ENCODE data around the gene ACOT6. TPM values are rescaled to one million over a fixed set of nuclear protein-coding genes. Genes with fewer than 3 reads are reported as not detected.

The ACOT6 gene
- polyA plus RNA-seq, 1 experiment = not detected

- no peaks in the 10 kb centered on the region for H3K27me3 ChIP-seq (ENCODE audit: control insufficient read depth, insufficient read depth, low read length)
- CTCF ChIA-PET = no interaction called here
- POLR2A ChIA-PET = no interaction called here
- no peak for DNase-seq (ENCODE audit: low read depth)
- TF ChIP-seq CTCF (IDR thresholded peaks at IDR 0.05; ENCODE audit: insufficient read depth, low read depth, low read length) = no peak
- H3K4me3 ChIP-seq (ENCODE audit: low read depth, low read length) = no peak overlapping the region
- H3K36me3 ChIP-seq (ENCODE audit: control insufficient read depth, insufficient read depth, low read length) = peaks cover 1% of the 10 kb centered on the region; the same call in 1 of the 2 replicates
Observed at GRCh38 chr14:73666583-73666982, 54.3 kb downstream of the ACOT6 start.

GRCh38 chr14:73667854-73668253 lies 55.5 kb downstream of the ACOT6 start:
- ChIA-PET CTCF (interaction anchor here (0.6 kb wide), 2 partner anchors 14 to 989 kb away, joined by 3 read pairs; no protein-coding TSS in a partner anchor), POLR2A (no interaction called here)
- TF ChIP-seq CTCF (IDR thresholded peaks at IDR 0.05; ENCODE audit: insufficient read depth, low read depth, low read length) = no peak
- no peak overlapping the region for H3K4me3 ChIP-seq (ENCODE audit: low read depth, low read length)
- DNase-seq (ENCODE audit: low read depth) = no peak
- peaks cover 3% of the 10 kb centered on the region; the same call in 1 of the 2 replicates for H3K36me3 ChIP-seq (ENCODE audit: control insufficient read depth, insufficient read depth, low read length)
- no peaks in the 10 kb centered on the region for H3K27me3 ChIP-seq (ENCODE audit: control insufficient read depth, insufficient read depth, low read length)

Small RNAs within 50 kb of the gene (small RNA-seq; reads per million reads assigned to genes)
- not detected for gene RNU6-240P (ENCODE audit: insufficient read length, low read depth, low replicate concordance)

Other genes with a start within 250 kb of the ACOT6 start
- gene NUMB, start 154.0 kb upstream of the ACOT6 start, polyA plus RNA-seq (2011; rRNA removed) = 102 and 131 TPM in 2 replicates
- 7.5 and 8.5 TPM in 2 replicates for gene RIOX1, start 121.6 kb upstream of the ACOT6 start, polyA plus RNA-seq (2011; rRNA removed)
- gene ACOT1, start 75.4 kb upstream of the ACOT6 start, polyA plus RNA-seq (2011; rRNA removed) = 6.1 and 8.5 TPM in 2 replicates
- not detected in 2 replicates for gene HEATR4, start 53.6 kb upstream of the ACOT6 start, polyA plus RNA-seq (2011; rRNA removed)
- 50.5 and 70.2 TPM in 2 replicates for gene ACOT2, start 43.3 kb upstream of the ACOT6 start, polyA plus RNA-seq (2011; rRNA removed)
- 0.67 and 0.82 TPM in 2 replicates for gene ACOT4, start 20.6 kb upstream of the ACOT6 start, polyA plus RNA-seq (2011; rRNA removed)
- 2.4 and 6.6 TPM in 2 replicates for gene DNAL1, start 32.5 kb downstream of the ACOT6 start, polyA plus RNA-seq (2011; rRNA removed)
- gene PNMA1, start 101.9 kb downstream of the ACOT6 start, polyA plus RNA-seq (2011; rRNA removed) = 8.8 and 11.6 TPM in 2 replicates
- 1.3 and 3.0 TPM in 2 replicates for gene PTGR2, start 239.3 kb downstream of the ACOT6 start, polyA plus RNA-seq (2011; rRNA removed)

Measured in BJ (cell line).